Prostate gland (tissue), 2 donors: Measurements from ENCODE around the gene SH3GL3.

Experiments used
- CTCF ChIP-seq, 4 experiments: fragments of 200-600 bp in 2 of 4; fragments of 450-650 bp in 2 of 4; sonication (generic) in 2 of 4; IDR thresholded peaks; 1 replicate in 3 of 4; 2 replicates in 1 of 4; pipeline ENCODE4 v1.5.1; 2016 to 2019; ENCODE audit warnings: antibody characterized with exemption in 4 of 4, mild to moderate bottlenecking in 2 of 4, moderate library complexity in 2 of 4
- POLR2A ChIP-seq: fragments of 450-650 bp; IDR thresholded peaks from one replicate; pipeline ENCODE4 v1.6.1; 2016; ENCODE audit warnings: antibody characterized with exemption, mild to moderate bottlenecking

GRCh38 chr15:83449250-83449671 lies 2.1 kb downstream of the SH3GL3 start:
- no peak for TF ChIP-seq CTCF (IDR thresholded peaks at IDR 0.05)
- TF ChIP-seq POLR2A = no peak
